Endothelial cell (in vitro differentiated cells): ENCODE results near the gene COPS7A. TPM values are rescaled to one million over a fixed set of nuclear protein-coding genes. Genes with fewer than 3 reads are reported as not detected.

Source experiments
- DNase-seq: peaks from one replicate; pipeline ENCODE4 v3.0.0; 2021; ENCODE audit warnings: low spot score
- H3K27ac Mint-ChIP-seq: one replicate; pipeline ENCODE4 v1.8.0; 2021; ENCODE audit warnings: mixed read lengths, inconsistent platforms; ENCODE audit not compliant: unreplicated experiment
- H3K27me3 Mint-ChIP-seq: one replicate; pipeline ENCODE4 v1.8.0; 2021; ENCODE audit warnings: mild to moderate bottlenecking, moderate library complexity, mixed read lengths, inconsistent platforms; ENCODE audit not compliant: unreplicated experiment
- H3K36me3 Mint-ChIP-seq: one replicate; pipeline ENCODE4 v1.8.0; 2021; ENCODE audit warnings: mild to moderate bottlenecking, low read depth, mixed read lengths, inconsistent platforms; ENCODE audit not compliant: unreplicated experiment
- H3K4me1 Mint-ChIP-seq: one replicate; pipeline ENCODE4 v1.8.0; 2021; ENCODE audit warnings: mild to moderate bottlenecking, mixed read lengths, inconsistent platforms; ENCODE audit not compliant: unreplicated experiment
- H3K4me3 Mint-ChIP-seq: one replicate; pipeline ENCODE4 v1.8.0; 2021; ENCODE audit warnings: mild to moderate bottlenecking, mixed read lengths, inconsistent platforms; ENCODE audit not compliant: unreplicated experiment
- H3K9me3 Mint-ChIP-seq: one replicate; pipeline ENCODE4 v1.8.0; 2021; ENCODE audit warnings: mixed read lengths, inconsistent platforms; ENCODE audit not compliant: unreplicated experiment
- CTCF ChIP-seq: fragments of 200-600 bp; sonication (generic); IDR thresholded peaks from one replicate; pipeline ENCODE4 v1.5.0; 2021; ENCODE audit warnings: antibody characterized with exemption; ENCODE audit not compliant: unreplicated experiment
- total RNA-seq: library from RNA; stranded (reverse); fragmentation: NEBNext Ultra II Directional; extraction: Animal tissue kit (Norgen Biotek cat#: 25700); gene quantifications from one replicate; pipeline ENCODE4 v1.2.1, GENCODE V29; 2021; ENCODE audit not compliant: unreplicated experiment

The COPS7A gene
- total RNA-seq, 1 donor from 2014 or later, result 25.1 TPM

- peaks cover 10% of the 10 kb centered on the region for H3K27me3 Mint-ChIP-seq
- no peaks in the 10 kb centered on the region for H3K9me3 Mint-ChIP-seq
- H3K4me3 Mint-ChIP-seq, result peak overlapping the region; percentile 98
- peak overlapping the region; percentile 96 for H3K27ac Mint-ChIP-seq
- TF ChIP-seq CTCF, result no peak
- DNase-seq, result no peak
- peaks cover 18% of the 10 kb centered on the region for H3K36me3 Mint-ChIP-seq
- peaks cover 27% of the 10 kb centered on the region for H3K4me1 Mint-ChIP-seq
These were observed 30.0 kb downstream of the COPS7A start for GRCh38 chr12:6753772-6754356.

- TF ChIP-seq CTCF, result no peak
- H3K4me1 Mint-ChIP-seq, result peaks cover 28% of the 10 kb centered on the region
- H3K4me3 Mint-ChIP-seq, result peak overlapping the region; percentile 13
- H3K27ac Mint-ChIP-seq, result no peak overlapping the region
- H3K36me3 Mint-ChIP-seq, result peaks cover 13% of the 10 kb centered on the region
- H3K27me3 Mint-ChIP-seq, result peaks cover 10% of the 10 kb centered on the region
- no peak for DNase-seq
- no peaks in the 10 kb centered on the region for H3K9me3 Mint-ChIP-seq
These were observed 30.6 kb downstream of the COPS7A start for GRCh38 chr12:6754411-6754810.

DNA sequence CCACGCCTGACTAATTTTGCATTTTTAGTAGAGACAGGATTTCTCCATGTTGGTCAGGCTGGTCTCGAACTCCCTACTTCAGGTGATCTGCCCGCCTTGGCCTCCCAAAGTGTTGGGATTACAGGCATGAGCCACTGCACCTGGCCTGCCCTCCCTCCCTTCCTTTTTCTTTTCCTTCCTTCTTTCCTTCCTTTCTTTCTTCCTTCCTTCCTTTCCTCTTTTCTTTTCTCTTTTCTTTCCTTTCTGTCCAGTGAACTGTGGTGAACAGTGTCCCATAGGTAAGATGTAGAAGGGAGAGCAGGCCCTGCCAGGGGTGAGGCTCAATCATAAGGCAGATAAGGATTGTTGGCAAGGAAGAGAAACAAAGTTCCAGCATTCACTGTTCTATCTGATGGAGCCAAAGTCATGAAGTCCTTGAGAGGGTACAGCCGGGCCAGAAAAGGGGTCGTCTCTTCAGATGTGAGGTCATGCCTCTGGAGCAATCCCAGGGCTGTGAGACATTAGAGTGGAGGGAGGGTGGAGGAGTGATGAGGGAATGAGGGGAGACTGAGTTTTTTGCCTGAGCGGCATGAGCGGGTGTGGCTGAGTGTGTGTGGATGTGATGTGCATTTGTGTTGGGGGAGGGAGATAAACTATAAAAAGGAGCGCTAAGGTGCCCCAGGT, 33.3 kb downstream of the COPS7A start:
- Mint-ChIP-seq H3K27ac (peak overlapping the region; percentile 59), H3K27me3 (peaks cover 8% of the 10 kb centered on the region), H3K9me3 (no peaks in the 10 kb centered on the region), H3K4me1 (peaks cover 29% of the 10 kb centered on the region), H3K4me3 (peak overlapping the region; percentile 39), H3K36me3 (peaks cover 4% of the 10 kb centered on the region)
- no peak for DNase-seq
- no peak for TF ChIP-seq CTCF

DNA sequence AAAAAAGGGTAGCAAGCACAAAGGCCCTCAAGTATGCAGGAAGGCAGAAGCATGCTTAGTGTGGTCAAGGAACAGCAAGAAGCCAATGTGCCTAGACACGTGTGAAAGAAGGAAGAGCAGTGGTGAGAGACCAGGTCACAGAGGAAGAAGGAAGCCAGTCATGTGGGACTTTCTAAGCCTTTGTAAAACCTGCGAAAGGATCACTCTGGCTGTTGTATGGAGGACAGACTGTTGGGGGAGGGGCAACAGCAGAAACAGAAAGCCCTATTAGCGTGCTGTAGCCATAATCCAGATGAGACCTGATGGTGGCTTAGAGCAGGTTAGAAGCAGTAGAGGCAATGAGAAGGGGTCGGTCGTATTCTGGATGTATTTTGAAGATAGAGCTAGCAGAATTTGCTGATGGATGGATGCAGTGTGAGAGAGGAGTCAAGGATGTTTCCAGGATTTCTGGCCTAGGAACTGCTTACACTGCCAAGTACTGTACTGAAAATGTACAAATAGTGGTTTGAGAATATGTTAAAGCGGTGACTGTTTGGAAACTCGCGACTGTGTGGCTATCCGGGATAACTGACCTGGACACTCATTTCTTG, 34.8 kb downstream of the COPS7A start:
- Mint-ChIP-seq H3K27ac (peak overlapping the region; percentile 33), H3K27me3 (peaks cover 5% of the 10 kb centered on the region), H3K4me3 (no peak overlapping the region), H3K4me1 (peaks cover 40% of the 10 kb centered on the region), H3K36me3 (peaks cover 4% of the 10 kb centered on the region), H3K9me3 (no peaks in the 10 kb centered on the region)
- TF ChIP-seq CTCF, result no peak
- DNase-seq, result no peak

DNA sequence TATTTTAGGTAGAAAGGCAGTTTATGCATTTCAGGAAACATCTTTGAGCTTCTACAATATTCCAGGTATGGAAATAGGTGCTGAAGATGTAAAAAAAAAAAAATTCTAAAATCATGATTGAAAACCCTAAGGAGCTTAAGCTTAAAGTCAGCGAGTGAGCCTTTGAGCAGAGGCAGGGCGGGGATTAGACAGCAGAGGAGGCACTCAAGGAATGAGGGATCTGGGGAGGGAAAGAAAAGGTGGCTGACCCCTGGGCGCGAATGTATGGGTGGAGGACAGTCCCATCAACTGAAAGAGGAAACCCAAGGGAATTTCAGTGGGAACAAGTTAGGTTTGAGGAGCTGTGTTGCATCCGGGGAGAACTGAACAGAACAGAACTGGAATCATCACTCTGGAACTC, 35.9 kb downstream of the COPS7A start:
- Mint-ChIP-seq H3K9me3 (no peaks in the 10 kb centered on the region), H3K27me3 (peaks cover 13% of the 10 kb centered on the region), H3K27ac (peak overlapping the region; percentile 38), H3K36me3 (peaks cover 4% of the 10 kb centered on the region), H3K4me1 (peaks cover 40% of the 10 kb centered on the region), H3K4me3 (peak overlapping the region; percentile 22)
- TF ChIP-seq CTCF, result no peak
- no peak for DNase-seq
